ENCODE results near the gene ALPP.
"Not testable (repeated sequence)": the region's sequence is repeated elsewhere in the genome, so short reads cannot be mapped to it uniquely, and the experiment has no call there.

ALPP gene

DNA sequence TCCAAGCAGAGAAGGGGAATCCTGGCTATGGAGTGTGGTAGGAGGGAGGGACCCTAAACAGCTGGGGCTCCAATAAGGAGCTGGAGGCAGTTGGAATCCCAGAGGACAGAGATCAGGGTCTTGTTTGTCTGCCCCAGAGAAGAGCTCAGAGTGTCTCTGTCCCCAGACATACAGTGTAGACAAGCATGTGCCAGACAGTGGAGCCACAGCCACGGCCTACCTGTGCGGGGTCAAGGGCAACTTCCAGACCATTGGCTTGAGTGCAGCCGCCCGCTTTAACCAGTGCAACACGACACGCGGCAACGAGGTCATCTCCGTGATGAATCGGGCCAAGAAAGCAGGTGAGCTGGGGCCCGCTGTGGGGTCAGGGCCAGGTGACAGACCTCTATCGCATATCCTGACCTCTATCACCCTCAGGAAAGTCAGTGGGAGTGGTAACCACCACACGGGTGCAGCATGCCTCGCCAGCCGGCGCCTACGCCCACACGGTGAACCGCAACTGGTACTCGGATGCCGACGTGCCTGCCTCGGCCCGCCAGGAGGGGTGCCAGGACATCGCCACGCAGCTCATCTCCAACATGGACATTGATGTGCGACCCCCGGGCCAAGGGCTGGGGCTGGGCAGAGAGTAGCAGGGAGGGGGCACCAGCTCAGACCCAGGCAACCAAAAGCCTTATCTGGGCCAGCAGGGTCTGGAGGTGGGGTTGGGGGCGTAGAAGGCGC is 29.0 kb downstream of the ALPP start:
- DNase-seq: not testable (repeated sequence)

- not testable (repeated sequence) for DNase-seq
Measured at GRCh38 chr2:232408269-232408668, 29.7 kb downstream of the ALPP start.

DNA sequence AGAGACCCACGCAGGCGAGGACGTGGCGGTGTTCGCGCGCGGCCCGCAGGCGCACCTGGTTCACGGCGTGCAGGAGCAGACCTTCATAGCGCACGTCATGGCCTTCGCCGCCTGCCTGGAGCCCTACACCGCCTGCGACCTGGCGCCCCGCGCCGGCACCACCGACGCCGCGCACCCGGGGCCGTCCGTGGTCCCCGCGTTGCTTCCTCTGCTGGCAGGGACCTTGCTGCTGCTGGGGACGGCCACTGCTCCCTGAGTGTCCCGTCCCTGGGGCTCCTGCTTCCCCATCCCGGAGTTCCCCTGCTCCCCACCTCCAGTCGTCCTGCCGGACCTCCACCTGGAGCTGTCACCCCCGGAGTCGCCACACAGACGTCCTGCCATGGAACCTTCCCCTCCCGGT is 31.1 kb downstream of the ALPP start:
- DNase-seq: not testable (repeated sequence)

DNA sequence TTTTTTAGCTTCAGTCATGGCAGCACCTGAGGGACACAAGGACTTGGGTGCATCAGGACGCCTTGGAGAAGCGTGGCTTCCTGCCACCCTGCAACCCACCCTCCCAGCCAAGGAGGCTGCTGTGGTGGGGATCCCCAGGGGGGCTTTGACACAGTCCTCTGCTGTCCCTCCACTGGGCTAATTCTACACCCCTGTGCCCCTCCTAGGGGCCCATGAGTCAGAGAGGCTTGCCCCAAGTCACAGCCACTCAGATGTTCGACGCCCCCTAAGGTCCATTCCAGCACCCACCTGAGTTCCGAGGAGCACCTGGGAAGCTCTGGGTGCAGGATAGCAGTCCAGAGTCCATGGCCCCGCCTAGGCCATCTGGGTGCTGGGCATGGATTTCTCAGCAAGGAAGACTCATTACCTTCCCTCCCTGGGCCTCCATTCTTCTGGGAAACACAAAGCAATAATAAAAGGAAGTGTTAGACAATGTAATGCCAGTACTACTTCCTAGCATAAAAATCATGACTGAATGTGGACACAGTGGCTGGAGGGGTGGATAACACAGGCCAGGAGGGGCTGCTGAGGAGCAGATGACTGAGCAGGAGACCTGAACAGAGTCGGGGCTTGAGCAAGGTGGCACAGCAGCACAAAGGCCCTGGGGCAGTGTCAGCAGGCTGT is 31.8 kb downstream of the ALPP start:
- DNase-seq: no peak

- no peak for DNase-seq
Measured at GRCh38 chr2:232411901-232412629, 33.5 kb downstream of the ALPP start.

DNA sequence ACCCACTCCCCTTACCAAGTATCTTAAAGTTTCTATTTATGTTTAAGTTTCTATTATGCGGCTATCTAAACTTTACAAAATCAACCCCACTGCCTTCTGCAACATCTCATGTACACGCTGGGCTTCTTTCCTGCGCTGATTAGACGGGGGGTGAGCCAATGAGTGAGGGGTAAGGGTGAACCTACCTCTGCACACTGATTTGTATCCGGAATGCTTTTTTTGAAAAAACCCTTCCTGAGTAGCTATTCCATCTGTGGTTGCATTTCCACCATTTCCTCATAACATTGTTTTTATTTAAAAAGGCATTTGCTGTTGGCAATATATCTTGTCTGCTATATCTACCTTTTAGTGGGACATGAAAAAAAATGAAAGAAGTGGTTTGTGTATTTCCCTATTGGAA is 34.4 kb downstream of the ALPP start:
- no peak for DNase-seq

- DNase-seq: no peak
Measured at GRCh38 chr2:232415138-232415690, 36.7 kb downstream of the ALPP start.

DNA sequence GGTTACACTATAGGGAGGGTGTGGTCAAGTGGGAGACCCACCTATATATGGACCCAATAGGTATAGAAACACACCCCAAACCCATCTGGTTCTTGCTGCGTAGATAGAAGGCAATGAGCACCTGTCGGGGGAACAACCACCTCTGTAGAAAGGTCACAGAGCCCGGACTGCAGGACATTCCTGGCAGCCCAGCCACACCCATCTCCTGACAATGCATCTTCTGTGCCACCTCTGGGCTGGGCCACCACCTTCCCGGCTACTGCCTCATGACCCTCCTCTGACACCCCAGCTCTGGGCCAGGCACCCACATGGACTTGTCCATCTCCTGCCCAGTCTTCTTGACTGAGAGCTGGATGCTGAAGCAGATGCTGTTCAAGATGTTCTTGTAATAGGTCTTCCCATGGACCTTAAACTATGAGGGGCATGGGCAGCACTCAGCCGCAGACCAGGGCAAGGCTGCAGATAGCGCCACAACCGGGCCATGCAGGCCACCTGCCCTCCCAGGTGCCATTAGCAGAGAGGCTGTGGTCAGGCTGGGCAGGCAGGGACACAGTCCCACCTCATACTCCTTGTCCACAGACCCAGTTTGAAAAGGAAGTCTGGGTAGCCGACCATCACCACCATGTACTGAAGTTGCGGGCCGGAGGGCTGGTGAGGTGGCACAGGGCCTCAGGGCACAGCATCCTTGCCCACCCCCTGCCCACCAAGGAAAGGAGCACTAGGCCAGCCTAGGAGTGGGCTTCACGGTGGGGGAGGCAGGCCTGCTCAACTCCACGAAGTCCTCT is 37.4 kb downstream of the ALPP start:
- no peak for DNase-seq

DNA sequence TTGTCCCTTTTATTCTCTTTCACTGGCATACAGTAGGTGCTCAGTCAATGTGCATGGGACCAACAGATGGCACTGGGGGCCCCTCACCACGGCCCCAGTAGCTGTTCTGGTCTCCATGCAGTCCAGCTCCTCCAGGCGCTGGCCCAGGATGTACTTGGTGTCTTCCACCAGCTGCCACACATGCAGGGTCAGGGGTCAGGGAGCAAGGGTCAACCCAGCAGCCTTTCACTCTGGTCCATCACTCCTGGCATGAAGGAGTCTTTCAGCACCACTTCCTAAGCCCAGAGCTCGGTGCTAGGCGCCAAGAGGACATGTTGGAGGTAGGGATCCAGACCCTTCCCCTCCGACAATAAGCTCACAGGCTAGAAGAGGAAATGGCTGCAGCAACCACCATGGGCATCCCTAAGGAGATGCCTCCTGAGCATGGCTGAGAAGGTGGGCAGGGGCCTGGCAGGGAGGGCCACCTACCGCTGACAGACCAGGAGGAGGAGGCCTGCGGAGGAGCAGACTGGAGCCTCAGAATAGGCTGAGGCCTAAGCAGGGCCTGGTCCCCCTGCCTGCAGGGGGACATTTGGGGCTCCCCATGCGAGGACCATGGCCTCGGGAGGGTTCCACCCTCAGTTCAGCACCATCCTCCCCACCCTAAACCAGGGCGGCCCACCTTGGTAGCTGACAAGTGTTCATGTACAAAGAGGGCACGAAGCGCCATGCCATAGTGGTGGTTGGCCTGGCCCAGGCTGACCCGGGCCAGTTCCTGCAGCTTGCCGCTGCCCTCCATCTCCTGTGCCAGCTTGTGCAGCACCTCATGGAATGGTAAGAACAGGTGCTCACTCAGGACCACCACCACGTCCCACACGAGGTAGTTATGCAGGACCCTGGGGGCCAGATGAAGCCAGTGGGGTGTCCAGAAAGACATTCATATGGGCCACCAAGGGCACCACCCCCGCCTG is 38.2 kb downstream of the ALPP start:
- no peak for DNase-seq

GRCh38 chr2:232417489-232417888 is 38.9 kb downstream of the ALPP start:
- no peak for DNase-seq

GRCh38 chr2:232418056-232418455 is 39.5 kb downstream of the ALPP start:
- no peak for DNase-seq

DNA sequence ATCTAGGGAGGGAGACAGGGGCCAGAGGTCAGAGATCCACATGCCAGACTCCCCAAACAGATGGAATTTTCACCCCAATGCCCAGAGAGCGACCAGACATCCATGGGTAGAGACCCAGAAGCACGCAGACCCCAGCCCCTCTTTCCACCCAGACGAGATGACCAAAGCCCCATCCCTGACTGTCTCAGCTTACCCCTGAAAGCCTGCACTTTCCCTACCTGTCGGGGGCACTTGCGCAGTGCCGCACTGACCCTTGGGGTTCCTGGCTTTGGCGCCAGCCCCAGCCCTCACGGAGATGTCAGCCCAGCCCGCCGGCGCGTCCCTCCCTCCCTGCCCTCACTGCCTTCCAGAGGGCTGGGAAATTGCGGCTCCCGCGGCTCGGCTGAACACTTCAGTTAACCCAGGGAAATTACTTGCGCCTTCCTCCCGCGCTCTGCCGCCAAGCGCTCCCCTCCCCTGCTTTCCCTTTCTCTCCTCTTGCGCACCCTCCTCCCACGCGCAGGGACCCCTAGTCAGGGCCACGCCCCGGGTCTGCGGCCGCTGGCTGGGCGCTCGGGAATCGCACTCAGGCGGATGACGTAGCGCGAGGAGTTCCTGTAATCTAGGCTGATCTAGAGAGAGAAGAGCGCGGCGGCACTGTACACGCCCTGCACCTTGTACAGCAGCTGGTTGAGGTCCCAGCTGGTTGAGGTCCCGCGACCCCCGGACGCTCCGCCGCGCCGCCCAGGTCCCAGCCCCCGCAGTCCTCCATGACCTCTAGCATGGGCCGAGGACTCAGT is 40.1 kb downstream of the ALPP start:
- peak in 1 of 2 experiments; percentile 56 for DNase-seq

DNA sequence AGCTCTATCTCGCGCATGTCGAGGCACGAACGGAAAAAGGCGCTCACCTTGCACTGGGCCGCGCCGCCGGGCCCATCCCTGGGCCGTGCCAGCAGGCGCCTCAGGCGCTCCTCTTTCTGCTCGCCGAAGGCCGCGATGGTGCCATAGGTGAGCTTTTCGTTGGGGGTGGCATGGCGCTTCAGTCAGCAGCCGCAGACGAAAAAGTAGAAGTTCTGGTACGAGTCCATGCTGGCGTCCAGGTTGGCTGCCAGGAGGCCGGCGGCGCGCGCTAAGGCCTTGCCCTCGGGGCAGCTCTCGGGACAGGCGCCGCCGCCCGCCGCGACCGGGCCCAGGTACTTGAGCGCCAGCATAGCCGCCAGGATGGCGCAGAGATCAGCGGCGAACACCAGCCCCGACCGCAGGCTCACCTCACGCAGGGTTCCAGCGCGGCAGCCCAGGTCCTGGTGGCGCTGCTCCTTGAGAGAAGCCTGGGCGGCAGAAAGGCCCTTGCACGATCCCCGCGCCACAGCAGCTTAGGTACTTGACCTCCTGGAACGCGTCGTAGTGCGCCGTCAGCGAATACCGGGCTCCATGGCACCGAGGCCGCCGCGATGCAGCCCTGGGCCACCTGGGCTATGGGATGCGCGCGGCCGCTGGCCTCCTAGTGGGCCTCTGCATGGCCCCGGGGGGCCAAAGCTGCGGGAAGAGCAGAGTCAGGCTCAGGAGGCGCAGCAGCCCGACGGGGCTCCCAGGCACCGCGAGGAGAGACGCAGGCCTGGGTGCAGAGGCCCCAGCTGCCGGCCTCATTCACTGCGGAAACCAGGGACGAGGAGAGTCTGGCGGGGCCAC is 40.9 kb downstream of the ALPP start:
- DNase-seq: peak in 1 of 2 experiments; percentile 45

GRCh38 chr2:232420073-232420454 is 41.5 kb downstream of the ALPP start:
- DNase-seq: no peak

- peak; percentile 26 to 89 for DNase-seq
Measured at GRCh38 chr2:232420463-232421188, 42.1 kb downstream of the ALPP start.

DNA sequence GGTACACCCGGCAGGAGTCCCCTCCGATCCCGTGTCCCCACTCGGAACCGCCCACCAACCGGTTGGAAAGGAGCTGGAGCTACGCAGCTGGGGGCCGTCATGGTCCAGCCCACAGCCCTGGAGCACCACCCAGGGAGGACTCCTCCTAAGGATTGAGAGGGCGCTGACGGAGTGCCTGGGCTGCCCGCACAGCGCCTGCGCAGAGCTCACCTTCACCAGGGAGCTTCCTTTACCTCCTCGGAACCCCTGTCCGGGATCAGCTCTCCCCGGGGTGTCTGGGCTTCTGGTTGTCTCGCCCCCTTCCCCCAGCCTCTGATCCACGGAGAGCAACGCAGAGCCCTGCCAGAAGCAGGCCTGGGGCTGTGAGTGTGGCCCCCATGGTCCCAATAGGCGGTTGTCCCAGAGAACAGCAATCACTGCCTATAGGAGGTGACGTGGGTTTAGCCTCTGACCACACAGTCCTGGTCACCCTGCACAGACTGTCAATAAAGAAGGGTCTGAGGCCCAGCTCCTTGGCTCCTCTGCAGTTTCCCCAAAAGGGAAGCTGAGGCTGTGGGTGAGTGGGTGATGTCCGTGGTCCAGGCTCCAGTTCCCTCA is 42.7 kb downstream of the ALPP start:
- peak in 1 of 2 experiments; percentile 44 for DNase-seq

GRCh38 chr2:232422051-232422450 is 43.5 kb downstream of the ALPP start:
- no peak for DNase-seq

DNA sequence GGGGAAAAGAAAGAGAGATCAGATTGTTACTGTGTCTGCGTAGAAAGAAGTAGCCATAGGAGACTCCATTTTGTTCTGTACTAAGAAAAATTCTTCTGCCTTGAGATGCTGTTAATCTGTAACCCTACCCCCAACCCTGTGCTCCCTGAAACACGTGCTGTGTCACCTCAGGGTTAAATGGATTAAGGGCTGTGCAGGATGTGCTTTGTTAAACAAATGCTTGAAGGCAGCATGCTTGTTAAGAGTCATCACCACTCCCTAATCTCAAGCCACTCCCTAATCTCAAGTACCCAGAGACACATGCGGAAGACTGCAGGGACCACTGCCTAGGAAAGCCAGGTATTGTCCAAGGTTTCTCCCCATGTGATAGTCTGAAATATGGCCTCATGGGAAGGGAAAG is 44.4 kb downstream of the ALPP start:
- DNase-seq: not testable (repeated sequence)

- not testable (repeated sequence) for DNase-seq
Measured at GRCh38 chr2:232423407-232423806, 44.9 kb downstream of the ALPP start.

All from NCI-H526 (cell line).